K562 (cell line): ENCODE results near the gene CNOT2. TPM values are rescaled to one million over a fixed set of nuclear protein-coding genes. Genes with fewer than 3 reads are reported as not detected.
A peak's percentile ranks its signal among the peaks of the same experiment; 100 is the strongest.

ENCODE experiments used
- ATAC-seq: fragments of 200-7000 bp; cut with Tn5 transposase; 3 replicates; pipeline ENCODE4 v1.9.1; 2020; ENCODE audit warnings: moderate library complexity
- BruUV-seq: library from RNA; stranded (reverse); fragments of 400-500 nt; replicated peaks from 2 replicates; lab custom pipeline; 2021; lab: Mats Ljungman, UMichigan
- CTCF ChIA-PET: fragments of 300-600 bp; formaldehyde crosslinking; extraction: SDS; loops from one replicate; lab custom pipeline; 2021; ENCODE audit warnings: low intra/inter-chr PET ratio; lab: Yijun Ruan, JAX
- POLR2A ChIA-PET: fragments of 300-600, 350-650 bp; sonication (Branson Sonifier 250); formaldehyde crosslinking; extraction: SDS; loops from one replicate; lab custom pipeline; 2021; ENCODE audit warnings: antibody characterized with exemption, inconsistent platforms; lab: Yijun Ruan, JAX
- DNase-seq, 4 experiments: peaks; one replicate each; pipeline versions ENCODE4 v3.0.0 to v3.0.0-alpha.2; 2011 to 2018; ENCODE audit warnings: low spot score in 3 of 4, mixed read lengths in 3 of 4; ENCODE audit errors: extremely low read depth in 1 of 4
- FAIRE-seq: peaks from 2 replicates; lab custom pipeline; 2011; peaks lifted over from hg19 to GRCh38; lab: Jason Lieb, UNC
- H2AFZ ChIP-seq: 2 replicates; pipeline ENCODE4 v1.6.0; 2011; ENCODE audit warnings: low read depth, low read length, control low read depth, inconsistent platforms
- H3K27ac ChIP-seq: fragments of 200-600 bp; 3 replicates; pipeline ENCODE4 v1.8.0; 2011; ENCODE audit warnings: low read depth, mild to moderate bottlenecking, control low read depth, inconsistent platforms, low read length, moderate library complexity, mixed read lengths; ENCODE audit errors: extremely low read depth
- H3K27me3 ChIP-seq, 2 experiments: fragments of 300-600 bp in 1 of 2; 2 replicates in 1 of 2; 3 replicates in 1 of 2; pipeline versions ENCODE4 v1.6.0 to v1.8.0; 2011; ENCODE audit warnings: inconsistent platforms in 2 of 2, low read length in 2 of 2, mild to moderate bottlenecking in 1 of 2, mixed read lengths in 1 of 2, moderate library complexity in 1 of 2; ENCODE audit not compliant: control insufficient read depth in 2 of 2, insufficient read depth in 2 of 2
- H3K36me3 ChIP-seq: fragments of 300-600 bp; 3 replicates; pipeline ENCODE4 v1.8.0; 2011; ENCODE audit warnings: mild to moderate bottlenecking, low read length, inconsistent platforms; ENCODE audit not compliant: control insufficient read depth, insufficient read depth
- H3K4me1 ChIP-seq, 2 experiments: fragments of 200-600 bp in 1 of 2; replicated peaks in 1 of 2; 2 replicates in 1 of 2; 3 replicates in 1 of 2; pipeline versions ENCODE4 v1.5.1 to v1.8.0; 2011; ENCODE audit warnings: inconsistent platforms in 2 of 2, low read length in 2 of 2, mild to moderate bottlenecking in 1 of 2, mixed read lengths in 1 of 2, moderate library complexity in 1 of 2; ENCODE audit not compliant: control insufficient read depth in 2 of 2, insufficient read depth in 2 of 2
- H3K4me2 ChIP-seq: 2 replicates; pipeline ENCODE4 v1.6.1; 2011; ENCODE audit warnings: low read length, control low read depth, inconsistent platforms, mixed read lengths; ENCODE audit not compliant: insufficient read depth
- H3K4me3 ChIP-seq: fragments of 200-600 bp; sonication (generic), shearing (Covaris generic); 2 replicates; pipeline ENCODE4 v1.5.1; 2016; ENCODE audit warnings: control low read depth, inconsistent platforms
- H3K79me2 ChIP-seq: fragments of 200-600 bp; 3 replicates; pipeline ENCODE4 v1.8.0; 2011; ENCODE audit warnings: low read length, inconsistent platforms; ENCODE audit not compliant: control insufficient read depth, insufficient read depth
- H3K9ac ChIP-seq, 2 experiments: 2 replicates each; pipeline versions ENCODE4 v1.6.0 to v1.6.1; 2011; ENCODE audit warnings: low read depth in 2 of 2, low read length in 2 of 2, control low read depth in 1 of 2, inconsistent platforms in 1 of 2, mild to moderate bottlenecking in 1 of 2, mixed read lengths in 1 of 2; ENCODE audit not compliant: insufficient read depth in 1 of 2
- H3K9me1 ChIP-seq: one replicate; pipeline ENCODE4 v1.6.0; 2011; ENCODE audit warnings: inconsistent platforms, mild to moderate bottlenecking, low read length, moderate library complexity; ENCODE audit not compliant: control insufficient read depth, insufficient read depth
- H3K9me3 ChIP-seq: replicated peaks from 2 replicates; pipeline ENCODE4 v1.5.1; 2011; ENCODE audit warnings: low read depth, low read length, inconsistent platforms; ENCODE audit not compliant: control insufficient read depth, insufficient read depth
- H4K20me1 ChIP-seq: replicated peaks from 2 replicates; pipeline ENCODE4 v1.6.1; 2011; ENCODE audit warnings: low read length, inconsistent platforms, mixed read lengths; ENCODE audit not compliant: control insufficient read depth, insufficient read depth
- JUNB ChIP-seq: fragments of 450-650 bp; formaldehyde crosslinking; conservative IDR thresholded peaks from 2 replicates; pipeline ENCODE4 v1.4.0; 2020; ENCODE audit warnings: mild to moderate bottlenecking
- L3MBTL2 ChIP-seq: fragments of 450-650 bp; IDR thresholded peaks from 2 replicates; pipeline ENCODE4 v1.6.1; 2016; ENCODE audit warnings: mild to moderate bottlenecking, moderate library complexity
- NRF1 ChIP-seq, 2 experiments: fragments of 450-650 bp; IDR thresholded peaks in 1 of 2; conservative IDR thresholded peaks in 1 of 2; 2 replicates each; pipeline ENCODE4 v1.6.1; 2014; ENCODE audit warnings: mild to moderate bottlenecking in 2 of 2
- TCF7 ChIP-seq: sonication (generic); IDR thresholded peaks from 2 replicates; pipeline ENCODE4 v1.6.1; 2016; ENCODE audit warnings: antibody characterized with exemption, borderline replicate concordance
- ZFPM2 ChIP-seq: fragments of 250-450 bp; sonication (Bioruptor Pico); IDR thresholded peaks from 2 replicates; pipeline ENCODE4 v1.5.1; 2022; ENCODE audit warnings: mild to moderate bottlenecking
- WGBS: fragments of 100-300 bp; shearing (Covaris generic); methylation state at CpG from one replicate; pipeline ENCODE4 v1.1.6; 2016; ENCODE audit warnings: low coverage, mixed read lengths; ENCODE audit not compliant: insufficient coverage; ENCODE audit errors: missing lambda C conversion rate; 5-methylcytosine and 5-hydroxymethylcytosine counted together
- in situ Hi-C: fragments of 300-500 bp; cut with MboI; formaldehyde crosslinking; loops from 4 replicates; pipeline ENCODE4 v1.15.0; 2018; ENCODE audit warnings: inconsistent platforms, mixed read lengths
- intact Hi-C: fragments of 100-400 bp; cut with micrococcal nuclease; formaldehyde crosslinking; loops from 2 replicates; pipeline ENCODE4 v1.14.2; 2022
- polyA plus RNA-seq, 8 experiments: library from polyadenylated mRNA; depleted of rRNA in 4 of 8; stranded (reverse) in 5 of 8; unstranded in 3 of 8; fragments of >200 nt; fragmentation: Nextera tagmentation in 2 of 8; fragmentation: Illumina TruSeq in 1 of 8; extraction: Ambion mirVana in 2 of 8; extraction: Trizol in 1 of 8; gene quantifications; 2 replicates each; pipeline versions ENCODE4 v1.2.1 to v1.2.3, GENCODE V29; 2011 to 2014; ENCODE audit warnings: inconsistent platforms in 1 of 8, missing spikeins in 1 of 8
- total RNA-seq, 7 experiments: library from RNA; depleted of rRNA in 6 of 7; stranded (reverse); fragments of >200 nt in 6 of 7; fragmentation: Illumina TruSeq in 2 of 7; extraction: Trizol in 2 of 7; gene quantifications; 2 replicates each; pipeline versions ENCODE4 v1.2.1 to v1.2.3, GENCODE V29; 2011 to 2021; ENCODE audit warnings: low replicate concordance in 1 of 7
- TF ChIP-seq, protein P1 (sequence below), 2 experiments: IDR thresholded peaks; 2 replicates each; pipeline ENCODE4 v1.6.1; 2012; ENCODE audit warnings: improper control_type of control experiment in 2 of 2, low read depth in 2 of 2, low read length in 2 of 2, borderline replicate concordance in 1 of 2
- TF ChIP-seq, protein P2 (sequence below): fragments of 450-650 bp; IDR thresholded peaks from 2 replicates; pipeline ENCODE4 v1.6.1; 2016; ENCODE audit warnings: mild to moderate bottlenecking, moderate library complexity

Gene CNOT2
- total and polyA plus RNA-seq, 9 of the 15 experiments (the other 6 are each of a cell fraction or from before 2014, with no cell fraction given): 43.6 to 119 (median 84.4) TPM

DNA sequence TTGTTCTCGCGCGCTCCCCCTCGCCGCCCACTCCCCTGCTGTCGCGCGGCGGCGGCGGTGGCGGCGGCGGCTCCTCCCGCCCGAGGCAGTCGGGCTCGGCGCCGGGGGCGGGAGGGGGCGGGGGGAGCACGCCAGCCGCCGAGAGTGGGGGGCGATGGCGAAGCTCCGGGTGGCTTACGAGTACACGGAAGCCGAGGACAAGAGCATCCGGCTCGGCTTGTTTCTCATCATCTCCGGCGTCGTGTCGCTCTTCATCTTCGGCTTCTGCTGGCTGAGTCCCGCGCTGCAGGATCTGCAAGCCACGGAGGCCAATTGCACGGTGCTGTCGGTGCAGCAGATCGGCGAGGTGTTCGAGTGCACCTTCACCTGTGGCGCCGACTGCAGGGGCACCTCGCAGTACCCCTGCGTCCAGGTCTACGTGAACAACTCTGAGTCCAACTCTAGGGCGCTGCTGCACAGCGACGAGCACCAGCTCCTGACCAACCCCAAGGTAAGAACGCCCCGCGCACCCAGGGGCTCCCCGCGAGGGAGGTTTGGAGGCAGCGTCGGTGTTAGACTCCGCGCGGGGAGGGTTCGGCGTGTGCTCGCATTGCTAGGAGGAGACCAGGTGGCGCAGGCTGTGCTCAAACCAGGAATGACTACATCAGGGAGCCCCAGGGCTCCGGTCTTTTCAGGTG is 123.5 kb downstream of the CNOT2 start:
- FAIRE-seq (no peak), ATAC-seq (peak; percentile 61), DNase-seq (peak; percentile 11 to 33 (median 15))
- Histone ChIP-seq H3K9me3 (no peaks in the 10 kb centered on the region), H3K4me2 (peak overlapping the region; percentile 81), H3K36me3 (no peaks in the 10 kb centered on the region), H3K27ac (no peak overlapping the region), H3K4me1 (peaks cover 7 to 23% of the 10 kb centered on the region in 2 experiments; a peak in 4 of 5 replicates), H4K20me1 (no peaks in the 10 kb centered on the region), H3K9me1 (no peaks in the 10 kb centered on the region), H3K27me3 (peaks cover 8 to 26% of the 10 kb centered on the region in 2 experiments), H2AFZ (peak overlapping the region; percentile 89), H3K4me3 (peak overlapping the region; percentile 48), H3K9ac (peak overlapping the region in 1 of 2 experiments; percentile 62; a peak in 2 of 4 replicates), H3K79me2 (no peaks in the 10 kb centered on the region)
- in situ Hi-C loops (no loop called here), intact Hi-C loops (loop anchor here (10.0 kb wide), 1 partner anchor 122 kb away; the partner anchor contains the start of gene CNOT2)
- BruUV-seq: no TSS peak
- 6% methylated on average over 39 of the region's 69 CpGs for WGBS
- ChIA-PET CTCF (no interaction called here), POLR2A (interaction anchor here (0.6 to 1.2 kb wide), 4 partner anchors 9 to 232 kb away, joined by 3 to 4 read pairs (median 3); no protein-coding TSS in a partner anchor)
- TF ChIP-seq, protein P1, sequence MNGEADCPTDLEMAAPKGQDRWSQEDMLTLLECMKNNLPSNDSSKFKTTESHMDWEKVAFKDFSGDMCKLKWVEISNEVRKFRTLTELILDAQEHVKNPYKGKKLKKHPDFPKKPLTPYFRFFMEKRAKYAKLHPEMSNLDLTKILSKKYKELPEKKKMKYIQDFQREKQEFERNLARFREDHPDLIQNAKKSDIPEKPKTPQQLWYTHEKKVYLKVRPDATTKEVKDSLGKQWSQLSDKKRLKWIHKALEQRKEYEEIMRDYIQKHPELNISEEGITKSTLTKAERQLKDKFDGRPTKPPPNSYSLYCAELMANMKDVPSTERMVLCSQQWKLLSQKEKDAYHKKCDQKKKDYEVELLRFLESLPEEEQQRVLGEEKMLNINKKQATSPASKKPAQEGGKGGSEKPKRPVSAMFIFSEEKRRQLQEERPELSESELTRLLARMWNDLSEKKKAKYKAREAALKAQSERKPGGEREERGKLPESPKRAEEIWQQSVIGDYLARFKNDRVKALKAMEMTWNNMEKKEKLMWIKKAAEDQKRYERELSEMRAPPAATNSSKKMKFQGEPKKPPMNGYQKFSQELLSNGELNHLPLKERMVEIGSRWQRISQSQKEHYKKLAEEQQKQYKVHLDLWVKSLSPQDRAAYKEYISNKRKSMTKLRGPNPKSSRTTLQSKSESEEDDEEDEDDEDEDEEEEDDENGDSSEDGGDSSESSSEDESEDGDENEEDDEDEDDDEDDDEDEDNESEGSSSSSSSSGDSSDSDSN (IDR thresholded peaks at IDR 0.05; ENCODE audit: borderline replicate concordance in 1 of 2, low read depth in 2 of 2, low read length in 2 of 2): peak in 1 of 2 experiments; percentile 77; a peak in 1 of 4 replicates
- TF ChIP-seq TCF7 (no peak), JUNB (CRISPR knock-in tag) (no peak), ZFPM2 (CRISPR knock-in tag) (no peak), NRF1 (conservative IDR thresholded peaks at IDR 0.05 in 1 of 2, IDR thresholded peaks at IDR 0.05 in 1 of 2) (peak in 1 of 2 experiments; percentile 34; a peak in 1 of 4 replicates), L3MBTL2 (peak; percentile 33; the same call in 1 of the 2 replicates)
- TF ChIP-seq, protein P2, sequence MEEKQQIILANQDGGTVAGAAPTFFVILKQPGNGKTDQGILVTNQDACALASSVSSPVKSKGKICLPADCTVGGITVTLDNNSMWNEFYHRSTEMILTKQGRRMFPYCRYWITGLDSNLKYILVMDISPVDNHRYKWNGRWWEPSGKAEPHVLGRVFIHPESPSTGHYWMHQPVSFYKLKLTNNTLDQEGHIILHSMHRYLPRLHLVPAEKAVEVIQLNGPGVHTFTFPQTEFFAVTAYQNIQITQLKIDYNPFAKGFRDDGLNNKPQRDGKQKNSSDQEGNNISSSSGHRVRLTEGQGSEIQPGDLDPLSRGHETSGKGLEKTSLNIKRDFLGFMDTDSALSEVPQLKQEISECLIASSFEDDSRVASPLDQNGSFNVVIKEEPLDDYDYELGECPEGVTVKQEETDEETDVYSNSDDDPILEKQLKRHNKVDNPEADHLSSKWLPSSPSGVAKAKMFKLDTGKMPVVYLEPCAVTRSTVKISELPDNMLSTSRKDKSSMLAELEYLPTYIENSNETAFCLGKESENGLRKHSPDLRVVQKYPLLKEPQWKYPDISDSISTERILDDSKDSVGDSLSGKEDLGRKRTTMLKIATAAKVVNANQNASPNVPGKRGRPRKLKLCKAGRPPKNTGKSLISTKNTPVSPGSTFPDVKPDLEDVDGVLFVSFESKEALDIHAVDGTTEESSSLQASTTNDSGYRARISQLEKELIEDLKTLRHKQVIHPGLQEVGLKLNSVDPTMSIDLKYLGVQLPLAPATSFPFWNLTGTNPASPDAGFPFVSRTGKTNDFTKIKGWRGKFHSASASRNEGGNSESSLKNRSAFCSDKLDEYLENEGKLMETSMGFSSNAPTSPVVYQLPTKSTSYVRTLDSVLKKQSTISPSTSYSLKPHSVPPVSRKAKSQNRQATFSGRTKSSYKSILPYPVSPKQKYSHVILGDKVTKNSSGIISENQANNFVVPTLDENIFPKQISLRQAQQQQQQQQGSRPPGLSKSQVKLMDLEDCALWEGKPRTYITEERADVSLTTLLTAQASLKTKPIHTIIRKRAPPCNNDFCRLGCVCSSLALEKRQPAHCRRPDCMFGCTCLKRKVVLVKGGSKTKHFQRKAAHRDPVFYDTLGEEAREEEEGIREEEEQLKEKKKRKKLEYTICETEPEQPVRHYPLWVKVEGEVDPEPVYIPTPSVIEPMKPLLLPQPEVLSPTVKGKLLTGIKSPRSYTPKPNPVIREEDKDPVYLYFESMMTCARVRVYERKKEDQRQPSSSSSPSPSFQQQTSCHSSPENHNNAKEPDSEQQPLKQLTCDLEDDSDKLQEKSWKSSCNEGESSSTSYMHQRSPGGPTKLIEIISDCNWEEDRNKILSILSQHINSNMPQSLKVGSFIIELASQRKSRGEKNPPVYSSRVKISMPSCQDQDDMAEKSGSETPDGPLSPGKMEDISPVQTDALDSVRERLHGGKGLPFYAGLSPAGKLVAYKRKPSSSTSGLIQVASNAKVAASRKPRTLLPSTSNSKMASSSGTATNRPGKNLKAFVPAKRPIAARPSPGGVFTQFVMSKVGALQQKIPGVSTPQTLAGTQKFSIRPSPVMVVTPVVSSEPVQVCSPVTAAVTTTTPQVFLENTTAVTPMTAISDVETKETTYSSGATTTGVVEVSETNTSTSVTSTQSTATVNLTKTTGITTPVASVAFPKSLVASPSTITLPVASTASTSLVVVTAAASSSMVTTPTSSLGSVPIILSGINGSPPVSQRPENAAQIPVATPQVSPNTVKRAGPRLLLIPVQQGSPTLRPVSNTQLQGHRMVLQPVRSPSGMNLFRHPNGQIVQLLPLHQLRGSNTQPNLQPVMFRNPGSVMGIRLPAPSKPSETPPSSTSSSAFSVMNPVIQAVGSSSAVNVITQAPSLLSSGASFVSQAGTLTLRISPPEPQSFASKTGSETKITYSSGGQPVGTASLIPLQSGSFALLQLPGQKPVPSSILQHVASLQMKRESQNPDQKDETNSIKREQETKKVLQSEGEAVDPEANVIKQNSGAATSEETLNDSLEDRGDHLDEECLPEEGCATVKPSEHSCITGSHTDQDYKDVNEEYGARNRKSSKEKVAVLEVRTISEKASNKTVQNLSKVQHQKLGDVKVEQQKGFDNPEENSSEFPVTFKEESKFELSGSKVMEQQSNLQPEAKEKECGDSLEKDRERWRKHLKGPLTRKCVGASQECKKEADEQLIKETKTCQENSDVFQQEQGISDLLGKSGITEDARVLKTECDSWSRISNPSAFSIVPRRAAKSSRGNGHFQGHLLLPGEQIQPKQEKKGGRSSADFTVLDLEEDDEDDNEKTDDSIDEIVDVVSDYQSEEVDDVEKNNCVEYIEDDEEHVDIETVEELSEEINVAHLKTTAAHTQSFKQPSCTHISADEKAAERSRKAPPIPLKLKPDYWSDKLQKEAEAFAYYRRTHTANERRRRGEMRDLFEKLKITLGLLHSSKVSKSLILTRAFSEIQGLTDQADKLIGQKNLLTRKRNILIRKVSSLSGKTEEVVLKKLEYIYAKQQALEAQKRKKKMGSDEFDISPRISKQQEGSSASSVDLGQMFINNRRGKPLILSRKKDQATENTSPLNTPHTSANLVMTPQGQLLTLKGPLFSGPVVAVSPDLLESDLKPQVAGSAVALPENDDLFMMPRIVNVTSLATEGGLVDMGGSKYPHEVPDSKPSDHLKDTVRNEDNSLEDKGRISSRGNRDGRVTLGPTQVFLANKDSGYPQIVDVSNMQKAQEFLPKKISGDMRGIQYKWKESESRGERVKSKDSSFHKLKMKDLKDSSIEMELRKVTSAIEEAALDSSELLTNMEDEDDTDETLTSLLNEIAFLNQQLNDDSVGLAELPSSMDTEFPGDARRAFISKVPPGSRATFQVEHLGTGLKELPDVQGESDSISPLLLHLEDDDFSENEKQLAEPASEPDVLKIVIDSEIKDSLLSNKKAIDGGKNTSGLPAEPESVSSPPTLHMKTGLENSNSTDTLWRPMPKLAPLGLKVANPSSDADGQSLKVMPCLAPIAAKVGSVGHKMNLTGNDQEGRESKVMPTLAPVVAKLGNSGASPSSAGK: peak; percentile 55
